HepG2 (cell line): Measurements from ENCODE around the gene PANK4. TPM values are rescaled to one million over a fixed set of nuclear protein-coding genes. Genes with fewer than 3 reads are reported as not detected.
A peak's percentile ranks its signal among the peaks of the same experiment; 100 is the strongest.

Experiments used
- DDIT3 ChIP-seq: sonication (generic); formaldehyde crosslinking; IDR thresholded peaks from 2 replicates; pipeline ENCODE4 v1.4.0; 2020; ENCODE audit warnings: mild to moderate bottlenecking, missing genetic modification reagents
- DZIP1 ChIP-seq: sonication (generic); formaldehyde crosslinking; IDR thresholded peaks from 2 replicates; pipeline ENCODE4 v1.5.0; 2020; ENCODE audit warnings: mild to moderate bottlenecking, missing genetic modification reagents
- GMEB2 ChIP-seq: IDR thresholded peaks from 2 replicates; pipeline ENCODE4 v1.6.1; 2016; ENCODE audit warnings: missing biosample characterization, missing genetic modification reagents, low read depth
- HHEX ChIP-seq: IDR thresholded peaks from 2 replicates; pipeline ENCODE4 v1.6.1; 2016; ENCODE audit warnings: control low read depth
- MED1 ChIP-seq: sonication (generic); formaldehyde crosslinking; IDR thresholded peaks from 2 replicates; pipeline ENCODE4 v1.4.0; 2020; ENCODE audit warnings: missing genetic modification reagents
- MTA3 ChIP-seq: sonication (generic); formaldehyde crosslinking; IDR thresholded peaks from 2 replicates; pipeline ENCODE4 v1.4.0; 2020; ENCODE audit warnings: missing genetic modification reagents
- NFKBIZ ChIP-seq: IDR thresholded peaks from 2 replicates; pipeline ENCODE4 v1.6.1; 2018; ENCODE audit warnings: missing genetic modification reagents, missing compliant biosample characterization
- PBX2 ChIP-seq: IDR thresholded peaks from 2 replicates; pipeline ENCODE4 v1.6.1; 2016; ENCODE audit warnings: control low read depth
- RFX5 ChIP-seq: IDR thresholded peaks from 2 replicates; pipeline ENCODE4 v1.6.1; 2011; ENCODE audit warnings: low read depth, low read length, improper control_type of control experiment
- SETDB1 ChIP-seq: sonication (generic); formaldehyde crosslinking; IDR thresholded peaks from 2 replicates; pipeline ENCODE4 v1.5.1; 2020; ENCODE audit warnings: missing genetic modification reagents, mild to moderate bottlenecking, borderline replicate concordance
- SOX6 ChIP-seq, 2 experiments: fragments of 450-650 bp in 1 of 2; sonication (generic) in 1 of 2; formaldehyde crosslinking in 1 of 2; IDR thresholded peaks; 2 replicates each; pipeline versions ENCODE4 v1.4.0 to v1.6.1; 2017 to 2020; ENCODE audit warnings: antibody characterized with exemption in 1 of 2, mild to moderate bottlenecking in 1 of 2, missing genetic modification reagents in 1 of 2
- SRSF4 ChIP-seq: fragments of 200-400 bp; formaldehyde crosslinking; IDR thresholded peaks from one replicate; pipeline ENCODE4 v1.6.1; 2018; ENCODE audit warnings: mild to moderate bottlenecking, low read depth, low read length, moderate library complexity; ENCODE audit not compliant: poor library complexity, severe bottlenecking
- ZBTB34 ChIP-seq: sonication (generic); formaldehyde crosslinking; IDR thresholded peaks from 2 replicates; pipeline ENCODE4 v1.8.0; 2022; ENCODE audit warnings: mild to moderate bottlenecking, missing genetic modification reagents
- ZNF329 ChIP-seq: sonication (generic); formaldehyde crosslinking; IDR thresholded peaks from 2 replicates; pipeline ENCODE4 v1.9.0; 2021; ENCODE audit warnings: low read depth, mild to moderate bottlenecking, missing genetic modification reagents
- ZNF383 ChIP-seq: sonication (generic); formaldehyde crosslinking; IDR thresholded peaks from 2 replicates; pipeline ENCODE4 v1.4.0; 2020; ENCODE audit warnings: missing genetic modification reagents, mild to moderate bottlenecking, borderline replicate concordance
- ZNF609 ChIP-seq: sonication (generic); formaldehyde crosslinking; IDR thresholded peaks from 2 replicates; pipeline ENCODE4 v1.4.0; 2020; ENCODE audit warnings: mild to moderate bottlenecking, missing genetic modification reagents, borderline replicate concordance
- ZNF709 ChIP-seq: sonication (generic); formaldehyde crosslinking; IDR thresholded peaks from 2 replicates; pipeline ENCODE4 v1.5.0; 2020; ENCODE audit warnings: mild to moderate bottlenecking, missing genetic modification reagents
- polyA plus RNA-seq, 8 experiments: library from polyadenylated mRNA; depleted of rRNA in 3 of 8; stranded (reverse) in 7 of 8; unstranded in 1 of 8; fragments of >200 nt; fragmentation: Illumina TruSeq in 4 of 8; extraction: Trizol in 4 of 8; gene quantifications; 2 replicates each; pipeline versions ENCODE4 v1.2.1 to v1.2.3, GENCODE V29; 2011 to 2016; ENCODE audit warnings: low read depth in 4 of 8, missing spikeins in 1 of 8, mixed read lengths in 1 of 8; ENCODE audit not compliant: insufficient read depth in 1 of 8
- total RNA-seq, 5 experiments: library from RNA; depleted of rRNA; stranded (reverse); fragments of >200 nt; fragmentation: Illumina TruSeq; extraction: Trizol; gene quantifications; 2 replicates each; pipeline ENCODE4 v1.2.3, GENCODE V29; 2016; ENCODE audit warnings: low read depth in 1 of 5

PANK4 gene
- total and polyA plus RNA-seq, 2 of the 13 experiments (the other 11 are each of a cell fraction or from before 2014, with no cell fraction given) = 17.4 to 19.3 TPM

GRCh38 chr1:2548068-2548589, 21.7 kb upstream of the PANK4 start (continued):
- TF ChIP-seq MED1 = no peak
- no peak for TF ChIP-seq ZNF383
- TF ChIP-seq PBX2 = no peak
- no peak for TF ChIP-seq SOX6 (IDR thresholded peaks at IDR 0.05)
- no peak for TF ChIP-seq SOX6 (CRISPR knock-in tag; IDR thresholded peaks at IDR 0.05)
- TF ChIP-seq ZNF609 = no peak; the same call in 1 of the 2 replicates
- no peak for TF ChIP-seq SRSF4
- no peak for TF ChIP-seq GMEB2 (CRISPR knock-in tag)
- no peak for TF ChIP-seq DDIT3 (CRISPR knock-in tag)
- TF ChIP-seq HHEX (CRISPR knock-in tag) = no peak
- no peak for TF ChIP-seq ZBTB34 (CRISPR knock-in tag)
- TF ChIP-seq RFX5 = no peak
- TF ChIP-seq NFKBIZ = 0 out of 2 replicates have a peak, but pooled peaks have one; percentile 19
- no peak for TF ChIP-seq SETDB1 (CRISPR knock-in tag)
- TF ChIP-seq DZIP1 (CRISPR knock-in tag) = 0 out of 2 replicates have a peak, but pooled peaks have one; percentile 31
- no peak for TF ChIP-seq ZNF329 (CRISPR knock-in tag)
- TF ChIP-seq ZNF709 = no peak
- TF ChIP-seq MTA3 (CRISPR knock-in tag) = no peak
